COLO668 (cell line): ENCODE results near the gene SYDE1.
"Not testable (repeated sequence)": the region's sequence is repeated elsewhere in the genome, so short reads cannot be mapped to it uniquely, and the experiment has no call there.

Source experiments
- DNase-seq: peaks from one replicate; lab custom pipeline; 2025; ENCODE audit not compliant: unreplicated experiment; lab: John Stamatoyannopoulos, UW

The SYDE1 gene, protein sequence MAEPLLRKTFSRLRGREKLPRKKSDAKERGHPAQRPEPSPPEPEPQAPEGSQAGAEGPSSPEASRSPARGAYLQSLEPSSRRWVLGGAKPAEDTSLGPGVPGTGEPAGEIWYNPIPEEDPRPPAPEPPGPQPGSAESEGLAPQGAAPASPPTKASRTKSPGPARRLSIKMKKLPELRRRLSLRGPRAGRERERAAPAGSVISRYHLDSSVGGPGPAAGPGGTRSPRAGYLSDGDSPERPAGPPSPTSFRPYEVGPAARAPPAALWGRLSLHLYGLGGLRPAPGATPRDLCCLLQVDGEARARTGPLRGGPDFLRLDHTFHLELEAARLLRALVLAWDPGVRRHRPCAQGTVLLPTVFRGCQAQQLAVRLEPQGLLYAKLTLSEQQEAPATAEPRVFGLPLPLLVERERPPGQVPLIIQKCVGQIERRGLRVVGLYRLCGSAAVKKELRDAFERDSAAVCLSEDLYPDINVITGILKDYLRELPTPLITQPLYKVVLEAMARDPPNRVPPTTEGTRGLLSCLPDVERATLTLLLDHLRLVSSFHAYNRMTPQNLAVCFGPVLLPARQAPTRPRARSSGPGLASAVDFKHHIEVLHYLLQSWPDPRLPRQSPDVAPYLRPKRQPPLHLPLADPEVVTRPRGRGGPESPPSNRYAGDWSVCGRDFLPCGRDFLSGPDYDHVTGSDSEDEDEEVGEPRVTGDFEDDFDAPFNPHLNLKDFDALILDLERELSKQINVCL

DNA sequence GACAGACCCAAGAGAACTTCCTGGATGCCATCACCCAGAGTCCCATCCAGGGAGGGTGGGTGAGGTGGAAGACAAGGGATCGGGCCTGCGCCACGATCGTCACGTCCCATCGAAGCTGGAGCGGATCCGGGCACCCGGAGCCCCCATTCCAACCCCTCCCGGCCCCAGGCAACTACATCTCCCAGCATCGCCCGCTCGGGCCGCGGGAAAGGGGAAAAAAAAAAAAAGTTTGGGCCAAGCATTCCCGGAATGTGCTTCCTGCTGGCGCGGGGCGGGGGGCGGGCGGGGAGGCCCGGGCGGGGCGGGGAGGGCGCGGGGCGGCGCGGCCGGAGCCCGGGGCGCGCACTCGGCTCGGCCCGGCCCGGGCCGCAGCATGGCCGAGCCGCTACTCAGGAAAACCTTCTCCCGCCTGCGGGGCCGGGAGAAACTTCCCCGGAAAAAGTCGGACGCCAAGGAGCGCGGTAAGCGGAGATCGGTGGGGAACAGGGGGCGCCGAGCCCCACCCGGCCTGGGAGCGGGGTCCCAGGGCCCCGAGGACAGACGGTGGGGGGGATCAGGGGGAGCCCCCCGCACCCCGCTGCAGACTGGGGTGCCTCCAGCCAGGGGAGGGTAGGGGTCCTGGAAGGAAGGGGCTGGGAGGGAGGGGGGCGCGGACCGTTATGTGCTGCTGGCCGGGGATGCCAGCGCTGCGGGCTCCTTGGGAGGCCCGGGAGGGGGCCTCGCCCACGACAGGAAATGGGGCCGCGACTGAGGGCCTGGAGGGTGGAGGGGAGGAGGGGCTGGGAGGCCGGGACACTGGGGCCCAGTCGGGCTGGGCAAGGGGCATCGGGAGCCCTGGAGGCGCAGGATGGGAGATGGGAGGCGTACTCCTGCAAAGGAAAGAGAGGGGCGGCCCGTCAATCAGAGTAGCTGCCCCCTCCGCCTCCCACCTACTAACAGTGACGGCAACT is at the start of gene SYDE1:
TSS of gene SYDE1 (plus strand) at position 341 of the 950 bp plus-strand sequence. CDS start at position 374, 33 bp downstream.
- DNase-seq = no peak

DNA sequence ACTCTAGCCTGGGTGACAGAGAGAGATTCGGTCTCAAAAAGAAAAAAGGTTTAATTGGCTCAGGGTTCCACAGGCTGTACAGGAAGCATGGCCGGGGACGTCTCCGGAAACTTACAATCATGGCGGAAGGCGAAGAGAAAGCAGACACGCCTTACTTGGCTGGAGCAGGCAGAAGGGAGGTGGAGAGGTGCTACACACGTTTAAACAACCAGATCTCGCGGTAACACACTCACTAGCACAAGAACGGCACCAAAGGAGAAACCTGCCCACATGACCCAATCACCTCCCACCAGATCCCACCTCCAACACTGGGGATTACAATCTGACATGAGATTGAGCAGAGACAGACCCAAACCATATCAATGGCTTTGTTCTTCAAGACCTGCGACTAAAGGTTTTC is 45.2 kb upstream of the SYDE1 start:
- no peak for DNase-seq

DNA sequence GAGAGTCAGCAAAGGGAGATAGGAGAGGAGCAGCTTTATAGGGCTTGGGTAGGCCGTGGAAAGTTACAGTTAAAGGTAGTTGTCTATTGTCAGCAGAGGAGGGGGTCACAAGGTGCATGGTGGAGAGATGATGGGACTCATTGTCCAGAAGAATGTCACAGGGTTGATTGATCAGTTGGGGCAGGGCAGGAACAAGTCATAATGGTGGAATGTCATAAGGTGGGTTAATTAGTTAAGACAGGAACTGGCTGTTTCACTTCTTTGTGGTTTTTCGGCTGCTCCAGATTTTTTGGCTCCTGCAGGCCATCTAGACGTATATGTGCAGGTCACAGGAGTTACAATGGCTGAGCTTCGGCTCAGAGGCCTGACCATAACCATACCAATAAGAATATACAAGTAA is 36.8 kb upstream of the SYDE1 start:
- not testable (repeated sequence) for DNase-seq

DNA sequence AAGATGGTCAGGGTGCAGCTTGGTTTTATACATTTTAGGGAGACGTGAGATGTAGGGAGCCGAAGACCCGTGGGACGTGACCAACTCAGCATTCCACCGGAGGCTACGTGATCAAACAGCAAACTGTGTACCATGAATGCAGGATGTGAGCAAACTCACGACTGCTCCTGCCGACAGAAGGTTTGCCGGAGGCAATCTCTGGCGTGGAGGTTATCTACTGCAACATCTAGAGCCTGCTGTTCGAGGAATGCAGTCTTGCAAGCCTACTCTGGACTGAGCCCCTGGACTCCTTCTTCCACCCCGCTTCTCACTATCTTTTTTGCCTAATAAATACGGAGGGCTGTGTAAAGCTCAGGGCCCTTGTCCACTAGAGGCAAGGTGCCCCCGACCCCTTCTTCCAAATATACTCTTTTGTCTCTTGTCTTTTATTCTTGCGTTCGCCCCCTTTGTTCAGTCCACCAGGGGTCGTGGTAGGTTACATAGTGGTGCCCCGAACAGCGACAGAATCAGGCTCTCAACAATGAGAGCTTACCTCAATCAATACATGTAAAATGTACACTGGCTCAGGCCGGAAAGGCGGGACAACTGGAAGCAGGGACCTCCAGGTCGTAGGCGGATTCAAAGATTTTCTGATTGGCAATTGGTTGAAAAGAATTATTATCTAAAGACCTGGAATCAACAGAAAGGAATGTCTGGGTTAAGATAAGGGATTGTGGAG is 34.1 kb upstream of the SYDE1 start:
- no peak for DNase-seq

DNA sequence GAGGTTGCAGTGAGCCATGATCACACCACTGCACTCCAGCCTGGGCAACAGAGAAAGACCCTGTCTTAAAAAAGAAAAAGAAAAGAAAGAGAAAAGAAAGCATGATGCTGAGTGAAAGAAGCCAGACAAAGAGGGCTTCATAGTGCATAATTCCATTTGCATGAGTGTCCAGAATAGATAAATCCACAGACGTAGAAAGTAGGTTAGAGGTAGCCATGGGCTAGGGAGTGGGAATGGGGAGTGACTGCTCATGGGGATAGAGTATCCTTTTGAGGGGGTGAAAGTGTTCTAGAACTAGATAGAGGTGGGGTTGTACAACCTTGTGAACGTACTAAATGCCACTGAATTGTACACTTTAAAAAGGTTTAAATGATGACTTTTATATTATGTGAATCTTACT is 32.8 kb upstream of the SYDE1 start:
- DNase-seq = no peak

DNA sequence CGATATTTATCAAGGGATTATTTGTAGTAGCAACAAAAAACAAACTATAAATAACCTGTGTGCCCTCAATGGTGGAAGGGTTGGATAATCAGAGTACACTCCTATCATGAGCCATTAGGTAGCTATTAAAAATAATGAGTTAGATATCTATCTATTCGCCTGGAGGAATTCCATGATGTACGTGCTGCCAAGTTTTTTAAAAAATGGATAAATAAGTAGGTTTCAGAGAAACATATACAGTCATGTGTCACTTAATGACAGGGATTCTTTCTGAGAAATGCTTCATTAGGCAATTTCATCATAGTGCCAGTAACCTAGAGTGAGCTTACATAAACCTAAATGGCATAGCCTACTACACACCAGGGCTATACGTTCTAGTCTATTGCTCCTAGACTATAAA is 31.4 kb upstream of the SYDE1 start:
- no peak for DNase-seq

DNA sequence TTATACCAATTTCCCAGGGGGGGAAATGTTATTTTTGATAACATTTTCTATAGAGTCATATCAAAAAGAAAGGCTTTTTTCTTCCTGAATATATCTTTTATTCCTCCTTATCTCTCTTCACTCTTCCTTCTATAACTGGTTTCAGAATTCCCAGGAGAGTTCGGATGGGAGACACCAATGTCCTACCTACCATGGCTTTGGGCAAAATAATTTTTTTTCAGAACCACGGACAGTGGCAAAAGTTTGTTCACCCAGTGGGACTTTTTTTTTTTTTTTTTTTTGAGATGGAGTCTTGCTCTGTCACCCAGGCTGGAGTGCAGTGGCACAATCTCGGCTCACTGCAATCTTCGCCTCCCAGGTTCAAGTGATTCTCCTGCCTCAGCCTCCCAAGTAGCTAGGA is 27.2 kb upstream of the SYDE1 start:
- not testable (repeated sequence) for DNase-seq

DNA sequence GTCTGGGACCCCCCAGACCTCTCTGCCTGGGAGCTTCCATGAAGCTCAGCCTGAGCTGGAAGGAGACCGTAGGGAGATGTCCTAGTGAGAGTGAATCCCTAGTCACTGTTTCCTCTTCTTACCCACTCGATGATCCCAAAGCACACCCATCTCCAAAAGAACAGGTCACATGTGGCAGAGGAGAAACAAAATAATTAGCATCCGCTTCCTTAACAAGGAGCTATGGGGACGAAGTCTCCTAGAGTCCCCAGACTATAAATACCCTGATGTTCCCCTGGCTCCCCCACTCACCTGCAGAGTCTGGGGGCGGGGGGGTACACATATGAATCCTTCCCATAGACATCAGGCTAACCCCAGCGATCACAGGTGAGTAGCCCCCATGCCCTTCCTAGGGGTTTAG is 25.3 kb upstream of the SYDE1 start, which contains the start of gene OR1I1:
TSS of gene OR1I1 (plus strand) at position 301 of the 400 bp plus-strand sequence. CDS start 4,855 bp downstream, outside the sequence.
- DNase-seq = no peak

DNA sequence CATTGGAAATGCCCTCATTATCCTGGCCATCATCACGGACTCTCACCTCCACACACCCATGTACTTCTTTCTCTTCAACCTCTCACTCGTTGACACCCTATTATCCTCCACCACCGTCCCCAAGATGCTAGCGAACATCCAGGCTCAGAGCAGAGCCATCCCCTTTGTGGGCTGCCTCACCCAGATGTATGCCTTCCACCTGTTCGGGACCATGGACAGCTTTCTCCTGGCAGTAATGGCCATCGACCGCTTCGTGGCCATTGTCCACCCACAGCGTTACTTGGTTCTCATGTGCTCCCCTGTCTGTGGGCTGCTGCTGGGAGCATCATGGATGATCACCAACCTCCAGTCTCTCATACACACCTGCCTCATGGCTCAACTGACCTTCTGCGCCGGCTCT is 20.0 kb upstream of the SYDE1 start:
- DNase-seq = no peak

DNA sequence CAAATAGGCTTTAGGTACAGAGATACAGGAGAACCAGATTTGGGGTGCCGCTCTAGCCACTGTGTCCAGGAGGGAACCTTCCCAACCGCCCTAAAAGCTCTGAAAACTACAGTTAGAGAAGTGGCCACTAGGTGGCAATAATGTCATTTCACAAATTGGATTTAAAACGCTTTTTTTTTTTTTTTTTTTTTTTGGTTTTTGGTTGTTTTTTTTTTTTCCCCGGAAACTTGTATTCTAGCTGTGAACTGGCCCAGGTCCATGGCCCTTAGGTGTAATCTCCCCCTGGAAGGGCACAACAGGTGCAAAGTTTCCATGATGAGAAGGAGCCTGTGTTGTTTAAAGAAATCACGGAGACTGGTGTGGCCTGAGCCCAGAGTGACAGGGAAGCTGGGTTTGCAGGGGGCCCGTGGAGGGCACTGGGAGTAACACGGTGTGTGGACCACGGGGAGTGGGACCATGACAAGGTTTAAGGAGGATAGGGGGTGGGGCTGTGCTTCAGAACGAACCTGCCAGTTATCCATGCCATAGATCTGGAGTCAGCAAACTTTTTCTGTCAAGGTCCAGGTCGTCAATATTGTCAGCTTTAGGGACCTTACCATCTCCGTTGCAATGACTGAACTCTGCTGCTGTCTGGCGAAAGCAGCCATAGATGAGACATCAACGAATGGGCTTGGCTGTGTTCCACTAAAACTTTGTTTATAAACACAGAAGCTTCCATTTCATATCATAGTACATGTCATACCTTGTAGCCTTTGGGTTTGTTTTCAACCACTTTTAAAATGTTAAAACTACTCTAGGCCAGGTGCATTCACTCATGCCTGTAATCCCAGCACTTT is 15.1 kb upstream of the SYDE1 start:
- peak; percentile 18 for DNase-seq

DNA sequence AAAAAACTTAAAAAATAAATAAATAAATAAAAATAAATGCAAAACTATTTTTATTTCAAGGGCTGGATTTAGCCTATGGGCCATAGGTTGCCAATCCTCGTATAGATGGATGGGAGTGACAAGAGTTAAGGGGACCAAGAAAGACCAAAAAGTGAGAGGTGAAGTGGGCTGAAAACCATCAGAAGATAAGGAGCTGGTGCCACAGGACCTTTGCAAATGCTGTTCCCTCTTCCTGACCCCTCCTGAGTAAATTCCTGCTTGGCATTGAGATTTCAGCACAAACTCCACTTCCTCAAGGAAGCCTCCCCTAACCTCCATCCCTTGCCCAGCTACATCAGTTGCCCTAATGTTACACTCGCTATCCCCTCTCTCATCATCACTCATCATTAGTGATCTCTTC is 14.2 kb upstream of the SYDE1 start:
- DNase-seq = no peak

DNA sequence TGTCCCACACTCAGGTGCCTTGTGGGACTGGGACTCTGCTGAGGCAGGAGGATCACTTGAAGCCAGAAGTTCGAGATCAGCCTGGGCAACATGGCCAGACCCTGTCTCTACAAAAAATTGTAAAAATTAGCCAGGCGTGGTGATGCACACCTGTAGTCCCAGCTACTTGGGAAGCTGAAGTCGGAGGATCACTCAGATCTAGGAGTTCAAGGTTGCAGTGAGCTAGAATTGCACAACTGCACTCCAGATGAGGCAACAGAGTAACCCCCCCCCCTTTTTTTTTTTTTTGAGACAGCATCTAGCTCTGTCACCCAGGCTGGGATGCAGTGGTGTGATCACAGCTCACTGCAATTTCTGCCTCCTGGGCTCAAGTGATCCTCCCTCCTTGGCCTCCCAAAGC is 11.0 kb upstream of the SYDE1 start:
- DNase-seq = no peak

DNA sequence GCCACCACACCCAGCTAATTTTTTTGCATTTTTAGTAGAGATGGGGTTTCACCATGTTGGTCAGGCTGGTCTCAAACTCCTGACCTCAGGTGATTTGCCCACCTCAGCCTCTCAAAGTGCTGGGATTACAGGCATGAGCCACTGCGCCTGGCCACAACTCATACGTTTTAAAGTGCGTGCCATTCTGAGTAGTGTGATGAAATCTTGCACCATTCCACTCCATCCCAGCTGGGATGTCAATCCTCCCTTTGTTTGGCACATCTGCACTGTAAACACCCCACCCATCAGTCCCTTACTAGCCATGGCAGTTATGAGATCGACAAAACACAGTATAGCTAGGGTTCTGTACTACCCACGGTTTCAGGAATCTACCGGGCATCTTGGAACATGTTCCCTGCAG is 9.2 kb upstream of the SYDE1 start:
- not testable (repeated sequence) for DNase-seq

DNA sequence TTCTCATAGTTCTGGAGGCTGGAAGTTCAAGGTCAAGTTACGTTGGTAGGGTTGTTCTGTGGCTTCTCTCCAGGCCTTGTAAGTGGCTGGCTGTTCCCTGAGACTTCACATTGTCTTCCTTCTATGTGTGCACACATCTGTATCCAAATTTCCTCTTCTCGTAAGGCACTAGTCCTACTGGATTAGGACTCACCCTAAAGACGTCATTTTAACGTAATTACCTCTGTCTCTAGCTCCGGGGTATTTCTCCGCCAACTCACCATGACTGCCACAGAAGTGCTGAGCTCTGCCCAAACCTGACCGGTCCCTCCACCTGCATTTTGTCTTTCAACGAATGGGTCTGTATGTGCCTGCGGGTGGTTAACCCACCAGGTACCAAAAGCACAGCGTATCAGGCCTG is 8.7 kb upstream of the SYDE1 start:
- no peak for DNase-seq

DNA sequence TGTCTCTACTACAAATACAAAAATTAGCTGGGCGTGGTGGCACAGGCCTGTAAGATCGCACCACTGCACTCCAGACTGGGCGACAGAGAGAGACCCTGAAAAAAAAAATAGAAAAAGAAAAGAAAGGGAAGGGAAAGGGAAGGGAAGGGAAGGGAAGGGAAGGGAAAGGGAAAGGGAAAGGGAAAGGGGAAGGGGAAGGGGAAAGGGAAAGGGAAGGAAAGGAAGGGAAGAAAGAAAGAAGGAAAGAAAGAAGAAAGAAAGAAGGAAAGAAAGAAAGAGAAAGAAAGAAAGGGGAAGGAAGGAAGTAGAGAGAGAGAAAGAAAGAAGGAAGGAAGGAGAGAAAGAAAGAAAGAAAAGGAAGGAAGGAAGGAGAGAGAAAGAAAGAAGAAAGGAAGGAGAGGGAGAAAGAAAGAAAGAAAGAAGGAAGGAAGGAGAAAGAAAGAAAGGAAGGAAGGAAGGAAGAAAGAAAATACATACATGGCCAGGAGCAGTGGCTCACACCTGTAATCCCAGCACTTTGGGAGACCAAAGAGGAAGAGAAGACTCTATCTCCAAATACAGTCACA is 8.1 kb upstream of the SYDE1 start:
- DNase-seq = no peak

DNA sequence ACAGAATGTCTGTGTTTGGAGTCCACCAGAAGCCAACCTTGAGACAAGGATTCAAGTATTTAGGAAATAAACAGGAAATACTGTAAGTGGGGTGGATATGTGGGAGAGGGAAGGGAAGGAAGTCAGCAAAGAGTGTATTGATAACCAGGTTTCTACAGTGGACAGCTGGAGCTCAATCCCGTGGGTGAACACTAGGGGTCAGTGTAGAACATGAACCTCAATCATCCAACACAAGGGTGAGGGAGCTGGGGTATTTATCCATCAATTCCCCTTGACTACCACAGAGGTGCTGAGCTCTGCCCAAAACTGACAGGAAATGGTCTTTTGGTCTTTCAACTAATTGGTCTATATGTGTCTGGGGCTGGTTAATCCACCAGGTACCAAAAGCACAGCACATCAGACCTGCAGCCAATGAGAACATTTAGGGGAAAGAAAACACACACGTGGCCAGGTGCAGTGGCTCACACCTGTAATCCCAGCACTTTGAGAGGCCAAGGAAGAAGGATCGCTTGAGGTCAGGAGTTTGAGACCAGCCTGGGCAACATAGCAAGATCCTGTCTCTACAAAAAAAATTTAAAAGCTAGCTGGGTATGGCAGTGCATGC is 5.6 kb upstream of the SYDE1 start:
- DNase-seq = peak; percentile 28

DNA sequence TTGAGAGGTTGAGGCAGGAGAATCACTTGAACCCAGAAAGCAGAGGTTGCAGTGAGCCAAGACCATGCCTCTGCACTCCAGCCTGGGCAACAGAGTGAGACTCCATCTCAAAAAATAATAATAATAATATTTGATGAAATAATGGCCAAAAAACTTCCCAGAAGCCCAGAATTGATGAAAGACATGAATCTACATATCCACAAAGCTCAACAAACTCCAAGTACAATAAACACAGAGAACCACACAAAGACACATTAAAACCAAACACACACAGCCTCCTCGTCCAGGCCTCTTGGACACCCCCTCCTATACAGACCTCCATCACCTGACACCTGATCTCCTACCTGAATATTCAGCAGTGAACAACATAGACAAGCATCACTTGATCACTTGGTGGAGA is 3.2 kb upstream of the SYDE1 start:
- no peak for DNase-seq

DNA sequence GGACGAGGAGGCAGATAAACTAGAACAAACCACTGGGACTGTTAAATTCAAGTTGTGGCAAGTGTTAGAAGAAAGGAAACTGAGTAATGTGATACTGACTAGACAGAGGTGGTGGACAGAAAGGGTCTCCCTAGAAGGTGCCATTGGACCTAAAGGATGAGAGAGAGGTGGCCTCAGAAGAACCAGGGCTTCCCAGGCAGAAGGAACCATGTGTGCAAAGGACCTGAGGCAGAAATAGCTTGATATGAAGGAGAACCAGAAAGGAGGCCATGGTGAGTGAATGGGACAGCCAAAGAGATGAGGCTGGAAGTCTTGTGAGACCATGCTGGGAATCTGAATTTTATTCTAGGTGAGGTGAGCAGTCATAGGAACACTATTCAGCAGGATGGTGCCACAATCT is 2.8 kb upstream of the SYDE1 start:
- no peak for DNase-seq

DNA sequence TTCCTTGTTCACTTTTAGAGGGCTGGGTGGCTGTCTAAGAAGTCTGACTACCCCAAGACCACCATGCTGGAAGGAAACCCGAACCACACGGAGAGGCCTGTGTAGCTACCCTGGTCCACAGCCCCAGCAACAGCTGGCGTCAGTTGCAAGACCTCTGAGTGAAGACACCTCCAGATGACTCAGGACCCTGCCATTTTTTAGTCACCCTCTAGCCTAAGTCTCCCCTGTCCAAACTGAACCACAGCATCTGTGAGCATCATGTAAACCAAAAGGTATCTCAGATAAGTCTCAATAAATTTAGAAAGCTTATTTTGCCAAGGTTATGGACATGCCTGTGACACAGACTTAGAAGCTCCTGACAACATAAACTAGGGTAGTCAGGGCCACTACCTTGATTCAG is 2.2 kb upstream of the SYDE1 start:
- no peak for DNase-seq
